Left lobe of liver (tissue), 2 donors: ENCODE results near the gene RAMAC. TPM values are rescaled to one million over a fixed set of nuclear protein-coding genes. Genes with fewer than 3 reads are reported as not detected.
A peak's percentile ranks its signal among the peaks of the same experiment; 100 is the strongest.
"Not testable (repeated sequence)": the region's sequence is repeated elsewhere in the genome, so short reads cannot be mapped to it uniquely, and the experiment has no call there.

Source experiments
- ATAC-seq: fragments of 200-7000 bp; cut with Tn5 transposase; one replicate; pipeline ENCODE4 v1.9.1; 2020; ENCODE audit warnings: mild to moderate bottlenecking, moderate library complexity
- DNase-seq: peaks from one replicate; pipeline ENCODE4 v3.0.0-alpha.2; 2020; ENCODE audit warnings: low spot score
- total RNA-seq: library from RNA; stranded (reverse); gene quantifications from one replicate; pipeline ENCODE4 v1.2.1, GENCODE V29; 2021
- donor health status: DM: no; HTN: no; CAD: no; lungs with moderate emphysema.
- donor health status: DM: no; HTN: yes; CAD: no.

RAMAC gene
- total RNA-seq, 1 donor from 2014 or later: 9.6 TPM

GRCh38 chr15:83011271-83012075, 25.5 kb downstream of the RAMAC start, which contains the start of gene C15orf40:
C15orf40 (minus strand) TSS chr15:83011639; CDS start chr15:83011607, 32 bp downstream.
- DNase-seq: peak; percentile 91
- ATAC-seq: peak; percentile 96

GRCh38 chr15:83012076-83012426, 26.0 kb downstream of the RAMAC start:
- no peak for ATAC-seq
- no peak for DNase-seq

GRCh38 chr15:83012636-83013035, 26.6 kb downstream of the RAMAC start:
- DNase-seq (no peak), ATAC-seq (no peak)

GRCh38 chr15:83014205-83014653, 28.2 kb downstream of the RAMAC start:
- ATAC-seq (no peak), DNase-seq (no peak)

- no peak for ATAC-seq
Measured at GRCh38 chr15:83015361-83015760, 29.4 kb downstream of the RAMAC start.

GRCh38 chr15:83016906-83017305, 30.9 kb downstream of the RAMAC start:
- no peak for ATAC-seq
- DNase-seq: no peak

More at GRCh38 chr15:83015361-83015760, 29.4 kb downstream of the RAMAC start:
- DNase-seq: no peak

GRCh38 chr15:83018436-83018835, 32.4 kb downstream of the RAMAC start:
- DNase-seq: no peak
- ATAC-seq: no peak

GRCh38 chr15:83030021-83030420, 44.0 kb downstream of the RAMAC start:
- ATAC-seq: no peak
- no peak for DNase-seq

- not testable (repeated sequence) for DNase-seq, ATAC-seq
Measured at GRCh38 chr15:83031234-83031633, 45.2 kb downstream of the RAMAC start.

- no peak for ATAC-seq
Measured at GRCh38 chr15:83036253-83036652, 50.2 kb downstream of the RAMAC start.

GRCh38 chr15:83039206-83039605, 53.2 kb downstream of the RAMAC start:
- ATAC-seq: no peak
- DNase-seq: no peak

More at GRCh38 chr15:83036253-83036652, 50.2 kb downstream of the RAMAC start:
- DNase-seq: no peak

Other genes with a start within 250 kb of the RAMAC start
- gene FSD2, start 180.1 kb upstream of the RAMAC start, total RNA-seq: not detected
- gene WHAMM, start 176.6 kb upstream of the RAMAC start, total RNA-seq: 5.0 TPM
- 61.3 TPM for gene HOMER2, start 33.5 kb upstream of the RAMAC start, total RNA-seq
- 11.0 TPM for gene C15orf40, start 25.4 kb downstream of the RAMAC start, total RNA-seq
- 17.8 TPM for gene BTBD1, start 81.0 kb downstream of the RAMAC start, total RNA-seq
- 0.81 TPM for gene TM6SF1, start 121.4 kb downstream of the RAMAC start, total RNA-seq
- 1.4 TPM for gene HDGFL3, start 221.6 kb downstream of the RAMAC start, total RNA-seq